ENCODE measurements around the gene EFEMP1. TPM values are rescaled to one million over a fixed set of nuclear protein-coding genes. Genes with fewer than 3 reads are reported as not detected.

The EFEMP1 gene
- total RNA-seq, 1 experiment from 2014 or later: 24.0 TPM

DNA sequence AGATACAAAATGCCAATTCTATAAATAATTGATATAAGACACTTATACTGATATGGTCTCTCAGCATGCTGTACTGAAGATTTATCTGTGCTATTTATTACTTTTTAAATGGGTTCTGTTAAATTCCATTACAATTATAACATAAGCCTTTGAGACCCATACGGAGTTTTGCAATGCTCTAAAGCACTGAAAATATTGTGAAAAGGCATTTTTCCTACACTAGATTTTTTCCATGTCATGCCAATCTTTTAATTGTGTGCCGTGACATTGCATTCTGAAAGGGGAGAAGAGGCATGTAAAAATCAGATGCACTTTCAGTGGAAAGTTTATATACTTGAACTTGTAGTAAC is 46.5 kb downstream of the EFEMP1 start (continued):
- TF ChIP-seq, protein P1, sequence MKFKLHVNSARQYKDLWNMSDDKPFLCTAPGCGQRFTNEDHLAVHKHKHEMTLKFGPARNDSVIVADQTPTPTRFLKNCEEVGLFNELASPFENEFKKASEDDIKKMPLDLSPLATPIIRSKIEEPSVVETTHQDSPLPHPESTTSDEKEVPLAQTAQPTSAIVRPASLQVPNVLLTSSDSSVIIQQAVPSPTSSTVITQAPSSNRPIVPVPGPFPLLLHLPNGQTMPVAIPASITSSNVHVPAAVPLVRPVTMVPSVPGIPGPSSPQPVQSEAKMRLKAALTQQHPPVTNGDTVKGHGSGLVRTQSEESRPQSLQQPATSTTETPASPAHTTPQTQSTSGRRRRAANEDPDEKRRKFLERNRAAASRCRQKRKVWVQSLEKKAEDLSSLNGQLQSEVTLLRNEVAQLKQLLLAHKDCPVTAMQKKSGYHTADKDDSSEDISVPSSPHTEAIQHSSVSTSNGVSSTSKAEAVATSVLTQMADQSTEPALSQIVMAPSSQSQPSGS (CRISPR knock-in tag; IDR thresholded peaks at IDR 0.05; ENCODE audit: borderline replicate concordance, low read depth): no peak
- TF ChIP-seq, protein P2, sequence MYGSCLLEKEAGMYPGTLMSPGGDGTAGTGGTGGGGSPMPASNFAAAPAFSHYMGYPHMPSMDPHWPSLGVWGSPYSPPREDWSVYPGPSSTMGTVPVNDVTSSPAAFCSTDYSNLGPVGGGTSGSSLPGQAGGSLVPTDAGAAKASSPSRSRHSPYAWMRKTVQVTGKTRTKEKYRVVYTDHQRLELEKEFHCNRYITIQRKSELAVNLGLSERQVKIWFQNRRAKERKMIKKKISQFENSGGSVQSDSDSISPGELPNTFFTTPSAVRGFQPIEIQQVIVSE (CRISPR knock-in tag; IDR thresholded peaks at IDR 0.05; ENCODE audit: borderline replicate concordance): no peak
- no peak for TF ChIP-seq HMGA2 (CRISPR knock-in tag; IDR thresholded peaks at IDR 0.05)
- TF ChIP-seq ZNF416 (CRISPR knock-in tag; IDR thresholded peaks at IDR 0.05): no peak
- TF ChIP-seq FOXJ3 (CRISPR knock-in tag; IDR thresholded peaks at IDR 0.05; ENCODE audit: borderline replicate concordance): no peak
- TF ChIP-seq, protein P3, sequence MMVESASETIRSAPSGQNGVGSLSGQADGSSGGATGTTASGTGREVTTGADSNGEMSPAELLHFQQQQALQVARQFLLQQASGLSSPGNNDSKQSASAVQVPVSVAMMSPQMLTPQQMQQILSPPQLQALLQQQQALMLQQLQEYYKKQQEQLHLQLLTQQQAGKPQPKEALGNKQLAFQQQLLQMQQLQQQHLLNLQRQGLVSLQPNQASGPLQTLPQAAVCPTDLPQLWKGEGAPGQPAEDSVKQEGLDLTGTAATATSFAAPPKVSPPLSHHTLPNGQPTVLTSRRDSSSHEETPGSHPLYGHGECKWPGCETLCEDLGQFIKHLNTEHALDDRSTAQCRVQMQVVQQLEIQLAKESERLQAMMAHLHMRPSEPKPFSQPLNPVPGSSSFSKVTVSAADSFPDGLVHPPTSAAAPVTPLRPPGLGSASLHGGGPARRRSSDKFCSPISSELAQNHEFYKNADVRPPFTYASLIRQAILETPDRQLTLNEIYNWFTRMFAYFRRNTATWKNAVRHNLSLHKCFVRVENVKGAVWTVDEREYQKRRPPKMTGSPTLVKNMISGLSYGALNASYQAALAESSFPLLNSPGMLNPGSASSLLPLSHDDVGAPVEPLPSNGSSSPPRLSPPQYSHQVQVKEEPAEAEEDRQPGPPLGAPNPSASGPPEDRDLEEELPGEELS (CRISPR knock-in tag; IDR thresholded peaks at IDR 0.05): no peak
- TF ChIP-seq ETV6 (CRISPR knock-in tag; IDR thresholded peaks at IDR 0.05): no peak
- TF ChIP-seq, protein P4, sequence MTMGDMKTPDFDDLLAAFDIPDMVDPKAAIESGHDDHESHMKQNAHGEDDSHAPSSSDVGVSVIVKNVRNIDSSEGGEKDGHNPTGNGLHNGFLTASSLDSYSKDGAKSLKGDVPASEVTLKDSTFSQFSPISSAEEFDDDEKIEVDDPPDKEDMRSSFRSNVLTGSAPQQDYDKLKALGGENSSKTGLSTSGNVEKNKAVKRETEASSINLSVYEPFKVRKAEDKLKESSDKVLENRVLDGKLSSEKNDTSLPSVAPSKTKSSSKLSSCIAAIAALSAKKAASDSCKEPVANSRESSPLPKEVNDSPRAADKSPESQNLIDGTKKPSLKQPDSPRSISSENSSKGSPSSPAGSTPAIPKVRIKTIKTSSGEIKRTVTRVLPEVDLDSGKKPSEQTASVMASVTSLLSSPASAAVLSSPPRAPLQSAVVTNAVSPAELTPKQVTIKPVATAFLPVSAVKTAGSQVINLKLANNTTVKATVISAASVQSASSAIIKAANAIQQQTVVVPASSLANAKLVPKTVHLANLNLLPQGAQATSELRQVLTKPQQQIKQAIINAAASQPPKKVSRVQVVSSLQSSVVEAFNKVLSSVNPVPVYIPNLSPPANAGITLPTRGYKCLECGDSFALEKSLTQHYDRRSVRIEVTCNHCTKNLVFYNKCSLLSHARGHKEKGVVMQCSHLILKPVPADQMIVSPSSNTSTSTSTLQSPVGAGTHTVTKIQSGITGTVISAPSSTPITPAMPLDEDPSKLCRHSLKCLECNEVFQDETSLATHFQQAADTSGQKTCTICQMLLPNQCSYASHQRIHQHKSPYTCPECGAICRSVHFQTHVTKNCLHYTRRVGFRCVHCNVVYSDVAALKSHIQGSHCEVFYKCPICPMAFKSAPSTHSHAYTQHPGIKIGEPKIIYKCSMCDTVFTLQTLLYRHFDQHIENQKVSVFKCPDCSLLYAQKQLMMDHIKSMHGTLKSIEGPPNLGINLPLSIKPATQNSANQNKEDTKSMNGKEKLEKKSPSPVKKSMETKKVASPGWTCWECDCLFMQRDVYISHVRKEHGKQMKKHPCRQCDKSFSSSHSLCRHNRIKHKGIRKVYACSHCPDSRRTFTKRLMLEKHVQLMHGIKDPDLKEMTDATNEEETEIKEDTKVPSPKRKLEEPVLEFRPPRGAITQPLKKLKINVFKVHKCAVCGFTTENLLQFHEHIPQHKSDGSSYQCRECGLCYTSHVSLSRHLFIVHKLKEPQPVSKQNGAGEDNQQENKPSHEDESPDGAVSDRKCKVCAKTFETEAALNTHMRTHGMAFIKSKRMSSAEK (CRISPR knock-in tag; IDR thresholded peaks at IDR 0.05; ENCODE audit: borderline replicate concordance): no peak
- TF ChIP-seq, protein P5, sequence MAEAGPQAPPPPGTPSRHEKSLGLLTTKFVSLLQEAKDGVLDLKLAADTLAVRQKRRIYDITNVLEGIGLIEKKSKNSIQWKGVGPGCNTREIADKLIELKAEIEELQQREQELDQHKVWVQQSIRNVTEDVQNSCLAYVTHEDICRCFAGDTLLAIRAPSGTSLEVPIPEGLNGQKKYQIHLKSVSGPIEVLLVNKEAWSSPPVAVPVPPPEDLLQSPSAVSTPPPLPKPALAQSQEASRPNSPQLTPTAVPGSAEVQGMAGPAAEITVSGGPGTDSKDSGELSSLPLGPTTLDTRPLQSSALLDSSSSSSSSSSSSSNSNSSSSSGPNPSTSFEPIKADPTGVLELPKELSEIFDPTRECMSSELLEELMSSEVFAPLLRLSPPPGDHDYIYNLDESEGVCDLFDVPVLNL (CRISPR knock-in tag; IDR thresholded peaks at IDR 0.05; ENCODE audit: borderline replicate concordance, low read depth): no peak

DNA sequence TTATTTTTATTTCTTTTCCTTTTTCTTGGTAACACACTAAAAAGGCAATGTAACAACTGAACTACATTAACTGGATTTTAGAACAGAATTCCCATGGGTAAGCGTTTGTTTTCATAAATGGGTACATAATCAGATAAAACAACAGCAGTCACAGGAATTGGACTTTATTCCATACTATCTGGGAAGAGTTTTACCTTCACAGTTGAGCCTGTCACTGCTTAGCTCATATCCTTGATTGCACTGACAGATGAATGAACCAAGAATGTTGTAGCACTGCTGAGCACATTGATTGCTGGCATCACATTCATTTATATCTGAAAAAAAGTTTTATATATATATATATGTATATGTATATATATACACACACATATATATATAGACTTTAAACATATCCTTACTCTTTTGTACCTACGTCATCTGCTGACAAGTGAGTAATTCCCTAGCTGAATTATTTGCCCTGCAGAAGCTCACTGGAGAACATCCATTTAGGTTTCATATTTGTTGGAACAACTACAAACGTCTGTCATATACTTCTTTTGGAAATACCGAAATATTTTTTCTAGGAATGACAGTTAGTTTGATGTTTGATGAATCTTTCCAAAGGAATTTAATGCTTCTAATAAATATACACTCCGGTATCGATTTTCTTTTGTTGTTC is 47.0 kb downstream of the EFEMP1 start:
- H3K9me3 Mint-ChIP-seq: no peaks in the 10 kb centered on the region
- no peak overlapping the region for H3K27ac Mint-ChIP-seq
- ATAC-seq (no peak), DNase-seq (ENCODE audit: low spot score) (no peak)
- H3K36me3 Mint-ChIP-seq: no peaks in the 10 kb centered on the region
- ChIA-PET CTCF (no interaction called here), POLR2A (no interaction called here)
- no peak overlapping the region for H3K4me3 Mint-ChIP-seq
- H3K27me3 Mint-ChIP-seq (ENCODE audit: low read depth): no peaks in the 10 kb centered on the region
- H3K4me1 Mint-ChIP-seq: no peaks in the 10 kb centered on the region
- TF ChIP-seq SMAD3 (CRISPR knock-in tag; IDR thresholded peaks at IDR 0.05; ENCODE audit: borderline replicate concordance) (no peak), ETV6 (CRISPR knock-in tag; IDR thresholded peaks at IDR 0.05) (no peak), PREB (CRISPR knock-in tag; IDR thresholded peaks at IDR 0.05; ENCODE audit: borderline replicate concordance) (no peak), GABPB1 (CRISPR knock-in tag; IDR thresholded peaks at IDR 0.05) (no peak), MAX (CRISPR knock-in tag; IDR thresholded peaks at IDR 0.05) (no peak), EMX1 (CRISPR knock-in tag; IDR thresholded peaks at IDR 0.05) (no peak), IRF2 (CRISPR knock-in tag; IDR thresholded peaks at IDR 0.05; ENCODE audit: borderline replicate concordance, low read depth) (no peak), NR2C2 (CRISPR knock-in tag; IDR thresholded peaks at IDR 0.05) (no peak)
- TF ChIP-seq, protein P5 (CRISPR knock-in tag; IDR thresholded peaks at IDR 0.05; ENCODE audit: borderline replicate concordance, low read depth): no peak
- TF ChIP-seq, protein P6, sequence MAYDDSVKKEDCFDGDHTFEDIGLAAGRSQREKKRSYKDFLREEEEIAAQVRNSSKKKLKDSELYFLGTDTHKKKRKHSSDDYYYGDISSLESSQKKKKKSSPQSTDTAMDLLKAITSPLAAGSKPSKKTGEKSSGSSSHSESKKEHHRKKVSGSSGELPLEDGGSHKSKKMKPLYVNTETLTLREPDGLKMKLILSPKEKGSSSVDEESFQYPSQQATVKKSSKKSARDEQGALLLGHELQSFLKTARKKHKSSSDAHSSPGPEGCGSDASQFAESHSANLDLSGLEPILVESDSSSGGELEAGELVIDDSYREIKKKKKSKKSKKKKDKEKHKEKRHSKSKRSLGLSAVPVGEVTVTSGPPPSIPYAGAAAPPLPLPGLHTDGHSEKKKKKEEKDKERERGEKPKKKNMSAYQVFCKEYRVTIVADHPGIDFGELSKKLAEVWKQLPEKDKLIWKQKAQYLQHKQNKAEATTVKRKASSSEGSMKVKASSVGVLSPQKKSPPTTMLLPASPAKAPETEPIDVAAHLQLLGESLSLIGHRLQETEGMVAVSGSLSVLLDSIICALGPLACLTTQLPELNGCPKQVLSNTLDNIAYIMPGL (CRISPR knock-in tag; IDR thresholded peaks at IDR 0.05): no peak
- TF ChIP-seq, protein P7, sequence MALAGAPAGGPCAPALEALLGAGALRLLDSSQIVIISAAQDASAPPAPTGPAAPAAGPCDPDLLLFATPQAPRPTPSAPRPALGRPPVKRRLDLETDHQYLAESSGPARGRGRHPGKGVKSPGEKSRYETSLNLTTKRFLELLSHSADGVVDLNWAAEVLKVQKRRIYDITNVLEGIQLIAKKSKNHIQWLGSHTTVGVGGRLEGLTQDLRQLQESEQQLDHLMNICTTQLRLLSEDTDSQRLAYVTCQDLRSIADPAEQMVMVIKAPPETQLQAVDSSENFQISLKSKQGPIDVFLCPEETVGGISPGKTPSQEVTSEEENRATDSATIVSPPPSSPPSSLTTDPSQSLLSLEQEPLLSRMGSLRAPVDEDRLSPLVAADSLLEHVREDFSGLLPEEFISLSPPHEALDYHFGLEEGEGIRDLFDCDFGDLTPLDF (CRISPR knock-in tag; IDR thresholded peaks at IDR 0.05): no peak
- TF ChIP-seq, protein P2 (CRISPR knock-in tag; IDR thresholded peaks at IDR 0.05; ENCODE audit: borderline replicate concordance): no peak

Measured in WTC11 (cell line).